Stimulated activated CD8-positive, alpha-beta memory T cell treated with anti-CD3 and anti-CD28 coated beads, Interleukin-7, amount 100 ng/mL, for 4 hours (primary cell): ENCODE measurements around the gene EIF3B.
A peak's percentile ranks its signal among the peaks of the same experiment; 100 is the strongest.
"Not testable (repeated sequence)": the region's sequence is repeated elsewhere in the genome, so short reads cannot be mapped to it uniquely, and the experiment has no call there.

ENCODE experiments used
- DNase-seq, 2 donors: peaks; one replicate each; pipeline ENCODE4 v3.0.0-alpha.2; 2020; ENCODE audit warnings: low read depth in 2 of 2

The EIF3B gene

DNA sequence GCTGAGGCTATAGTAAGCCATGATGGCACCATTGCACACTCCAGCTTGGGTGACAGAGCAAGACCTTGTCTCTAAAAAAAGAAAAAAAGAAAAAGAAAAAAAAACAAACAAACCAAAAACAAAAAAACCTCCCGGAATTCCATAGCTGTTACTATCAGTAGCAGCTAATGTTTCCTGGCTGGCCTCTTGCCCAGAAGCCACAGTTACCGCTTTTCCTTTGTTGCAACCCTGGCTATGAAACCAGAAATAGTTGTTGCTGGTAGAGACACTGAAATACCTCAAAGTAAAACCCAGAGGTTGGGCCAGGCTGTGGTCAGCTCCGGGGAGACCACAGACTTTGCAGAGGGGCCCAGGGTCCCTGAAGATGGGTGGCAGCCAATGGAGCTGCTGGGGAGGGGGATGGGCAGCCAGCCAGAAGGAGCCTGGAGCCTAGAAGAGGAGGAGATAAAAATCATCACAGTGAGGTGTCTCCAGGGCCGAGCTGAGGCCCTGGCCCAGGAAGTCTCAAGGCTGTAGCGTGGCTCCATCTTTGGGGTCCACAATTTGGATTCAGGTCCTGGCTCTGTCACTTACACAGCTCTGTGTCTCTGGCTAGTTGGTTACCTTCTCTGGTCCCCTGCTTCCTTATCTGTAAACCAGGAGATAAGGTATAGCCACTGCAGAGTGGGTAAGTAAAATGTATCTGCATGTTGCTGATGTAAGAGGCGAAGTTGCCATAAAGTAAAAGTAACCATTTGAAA, 45.4 kb downstream of the EIF3B start:
- no peak for DNase-seq

- no peak for DNase-seq
These were observed 48.0 kb downstream of the EIF3B start for GRCh38 chr7:2402687-2403013.

- DNase-seq: peak; percentile 86 to 94
These were observed 48.5 kb downstream of the EIF3B start, which contains the start of gene CHST12 for GRCh38 chr7:2403014-2403717. TSS of gene CHST12 (plus strand) at chr7:2403611. CDS start at chr7:2432640, 29,029 bp downstream.

DNA sequence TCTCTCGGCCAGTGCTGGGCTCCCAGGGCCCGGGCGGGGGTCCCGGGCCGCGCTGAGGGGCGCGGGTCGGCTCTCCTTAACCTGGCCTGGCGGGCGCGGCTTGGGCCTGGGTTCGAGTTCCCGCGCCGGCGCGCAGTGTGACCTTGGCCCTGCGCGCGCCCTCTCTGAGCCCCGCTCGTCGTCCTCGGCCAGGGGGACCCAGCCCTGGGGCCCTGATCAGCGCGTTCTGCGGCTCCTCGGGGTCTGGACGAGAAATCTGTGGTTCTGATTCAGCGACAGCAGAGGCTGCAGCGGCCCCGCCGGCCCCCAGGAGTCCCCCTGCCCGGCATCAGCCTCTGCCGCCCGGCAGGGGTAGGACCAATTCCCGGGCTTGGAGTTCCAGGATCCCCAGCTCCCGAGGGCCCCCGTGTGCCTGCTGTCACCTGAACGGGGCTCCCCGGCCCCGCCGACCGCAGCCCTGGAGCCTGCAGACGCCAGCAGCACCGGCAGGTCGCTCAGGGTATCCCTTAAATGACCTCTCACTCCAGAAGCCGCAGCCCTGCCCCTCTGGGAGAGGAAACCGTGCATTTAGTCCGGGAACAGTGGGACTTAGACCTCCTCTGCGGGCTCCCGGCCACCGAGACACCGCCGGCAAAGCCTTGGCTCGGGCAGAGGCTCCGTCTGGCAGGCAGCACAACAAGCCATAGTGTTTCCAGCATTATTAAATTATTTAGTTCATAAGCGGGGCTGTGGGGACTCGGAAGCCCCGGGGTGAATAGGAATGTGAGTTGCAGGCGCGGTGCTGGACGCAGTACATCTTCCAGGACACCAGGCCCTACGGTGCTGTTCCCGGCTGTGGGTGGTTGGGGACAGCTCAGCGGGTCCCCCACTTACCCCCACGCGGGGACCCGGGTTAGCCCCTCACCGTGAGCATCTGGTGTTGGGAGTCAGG, 49.4 kb downstream of the EIF3B start:
- no peak for DNase-seq

DNA sequence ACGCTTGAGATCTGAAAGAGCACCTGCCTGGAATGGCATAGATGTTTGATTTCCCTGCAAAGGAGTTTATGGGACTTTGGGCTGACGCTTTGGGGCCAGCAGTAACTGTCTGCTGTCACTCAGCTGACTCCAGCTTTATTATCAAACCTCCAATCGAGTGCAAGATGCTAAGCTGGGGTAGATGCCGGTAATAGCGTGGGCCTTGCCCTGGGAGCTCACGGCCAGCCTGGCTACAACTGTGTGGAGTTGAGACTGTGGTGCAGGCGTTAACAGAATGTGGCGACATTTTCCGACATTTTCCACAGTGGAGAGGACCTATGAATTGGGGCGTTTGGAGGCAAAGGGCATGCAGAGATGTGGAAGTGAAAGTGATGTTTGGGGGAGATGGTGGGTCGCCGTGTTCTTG, 50.1 kb downstream of the EIF3B start:
- no peak for DNase-seq

GRCh38 chr7:2405201-2405600, 50.6 kb downstream of the EIF3B start:
- no peak for DNase-seq

GRCh38 chr7:2405601-2406345, 51.1 kb downstream of the EIF3B start:
- DNase-seq: peak; percentile 41 to 42

DNA sequence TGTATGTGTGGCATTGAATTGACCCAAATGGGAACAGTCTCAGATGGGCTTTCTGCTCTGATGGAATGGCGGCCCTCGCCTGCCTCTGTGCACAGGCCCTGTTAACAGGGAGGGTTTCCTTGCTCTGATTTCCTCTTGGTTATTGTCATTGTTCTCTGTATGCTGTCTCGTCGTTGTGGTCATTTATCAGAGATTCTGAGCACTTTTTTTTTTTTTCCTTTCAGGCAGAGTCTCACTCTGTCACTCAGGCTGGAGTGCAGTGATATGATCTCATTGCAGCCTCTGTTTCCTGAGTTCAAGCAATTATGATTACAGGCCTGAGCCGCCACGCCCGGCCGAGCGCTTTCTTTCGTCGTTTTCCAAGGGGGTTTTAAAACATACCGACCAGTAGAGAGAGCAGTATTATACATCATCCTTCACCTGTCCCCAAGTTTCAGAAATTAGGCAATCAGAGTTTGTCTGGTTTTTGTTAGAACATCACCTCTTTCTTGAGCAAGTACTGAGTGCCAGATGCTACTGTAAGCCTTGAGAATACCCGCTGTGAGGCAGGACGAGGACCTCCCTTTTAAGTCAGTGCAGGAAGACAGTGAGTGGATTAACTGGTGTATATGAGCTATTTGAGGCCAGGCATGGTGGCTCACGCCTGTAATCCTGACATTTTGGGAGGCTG, 55.3 kb downstream of the EIF3B start:
- DNase-seq: no peak

GRCh38 chr7:2411049-2411448, 56.4 kb downstream of the EIF3B start:
- no peak for DNase-seq

DNA sequence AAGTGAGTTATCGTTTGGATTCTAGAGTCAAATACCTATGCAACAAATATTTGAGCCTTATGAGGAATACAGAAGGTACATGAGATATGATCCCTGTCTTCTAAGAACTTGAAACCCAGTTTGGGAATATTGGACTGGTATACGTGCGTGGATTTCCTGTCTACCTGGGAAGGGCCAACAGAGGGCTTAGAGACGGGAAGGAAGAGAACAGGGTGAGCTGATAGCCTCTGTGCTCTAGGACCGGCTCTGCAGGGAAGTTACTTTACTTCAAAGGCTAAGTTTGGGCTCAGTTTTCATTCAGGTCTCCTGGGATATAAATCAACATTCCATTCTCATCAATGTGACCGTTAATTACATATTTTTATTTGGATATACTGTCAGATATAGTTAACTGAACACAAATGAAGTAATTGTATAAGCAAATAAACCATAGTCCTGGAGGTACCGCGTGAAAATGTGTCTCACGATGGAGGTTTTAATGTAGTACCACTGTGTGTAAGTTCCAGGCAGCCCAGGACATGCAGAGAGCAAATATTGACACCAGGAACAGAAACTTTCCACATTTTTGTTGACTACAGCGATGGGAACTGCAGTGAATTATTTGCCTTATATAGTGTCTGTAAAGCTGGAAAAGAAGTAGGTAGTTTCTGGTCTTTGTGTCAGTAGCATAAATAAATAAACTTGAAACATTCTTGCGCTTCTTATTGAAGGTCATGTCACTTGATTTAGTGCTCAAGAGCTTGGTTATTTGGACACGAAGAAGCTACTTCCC, 57.4 kb downstream of the EIF3B start:
- no peak for DNase-seq

- no peak for DNase-seq
These were observed 58.1 kb downstream of the EIF3B start for GRCh38 chr7:2412587-2413201.

DNA sequence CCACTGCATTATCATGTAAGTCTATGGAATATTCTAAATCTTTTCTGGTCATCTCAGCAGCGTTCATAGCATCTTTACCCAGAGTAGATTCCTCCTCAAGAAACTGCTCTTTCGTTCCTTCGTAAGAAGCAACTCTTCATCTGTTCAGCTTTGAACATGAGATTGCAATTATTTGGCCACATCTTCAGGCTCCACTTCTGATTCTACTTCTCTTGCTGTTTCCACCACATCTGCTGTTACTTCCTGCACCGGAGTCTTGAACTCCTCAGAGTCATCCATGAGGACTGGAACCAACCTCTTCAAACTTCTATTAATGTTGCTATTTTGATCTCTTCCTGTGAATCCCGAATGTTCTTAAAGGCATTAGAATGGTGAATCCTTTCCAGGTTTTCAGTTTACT, 61.4 kb downstream of the EIF3B start:
- no peak for DNase-seq

GRCh38 chr7:2416650-2417049, 62.0 kb downstream of the EIF3B start:
- DNase-seq: no peak

DNA sequence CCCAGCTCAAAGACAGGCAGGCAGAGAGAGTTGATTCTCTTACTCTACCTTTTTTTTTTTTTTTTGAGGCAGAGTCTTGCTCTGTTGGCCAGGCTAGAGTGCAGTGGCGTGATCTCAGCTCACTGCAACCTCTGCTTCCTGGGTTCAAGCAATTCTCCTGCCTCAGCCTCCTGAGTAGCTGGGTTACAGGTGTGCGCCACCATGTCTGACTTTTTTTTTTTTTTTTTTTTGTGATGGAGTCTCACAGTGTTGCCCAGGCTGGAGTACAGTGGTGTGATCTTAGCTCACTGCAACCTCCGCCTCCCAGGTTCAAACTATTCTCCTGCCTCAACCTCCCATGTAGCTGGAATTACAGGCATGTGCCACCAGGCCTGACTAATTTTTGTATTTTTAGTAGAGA, 62.6 kb downstream of the EIF3B start:
- not testable (repeated sequence) for DNase-seq

DNA sequence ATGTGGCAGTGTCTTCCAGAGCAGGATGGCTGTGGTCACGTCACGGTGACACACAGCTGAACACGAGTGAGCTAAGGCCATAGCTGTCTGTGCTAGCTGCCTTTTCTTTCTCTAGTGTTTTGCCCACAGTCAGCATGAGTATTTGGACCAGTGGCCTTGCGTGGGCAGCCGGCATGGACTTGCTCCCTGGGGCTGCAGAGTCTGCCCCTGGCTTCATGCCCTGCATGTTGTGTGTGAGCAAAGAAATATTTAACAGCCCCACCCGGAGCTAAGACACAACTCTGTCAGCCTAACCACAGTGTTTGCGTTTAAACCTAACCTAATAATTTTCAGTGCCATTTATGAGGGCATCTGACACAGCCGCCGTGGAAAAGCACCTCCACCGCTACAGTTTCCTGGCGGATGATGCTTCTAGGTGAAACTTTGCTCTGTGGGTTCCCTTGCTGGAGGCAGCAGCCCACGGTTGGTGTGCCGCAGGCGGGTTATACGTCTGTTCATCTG, 63.4 kb downstream of the EIF3B start:
- peak; percentile 53 to 62 for DNase-seq

GRCh38 chr7:2420216-2420933, 65.7 kb downstream of the EIF3B start:
- no peak for DNase-seq

DNA sequence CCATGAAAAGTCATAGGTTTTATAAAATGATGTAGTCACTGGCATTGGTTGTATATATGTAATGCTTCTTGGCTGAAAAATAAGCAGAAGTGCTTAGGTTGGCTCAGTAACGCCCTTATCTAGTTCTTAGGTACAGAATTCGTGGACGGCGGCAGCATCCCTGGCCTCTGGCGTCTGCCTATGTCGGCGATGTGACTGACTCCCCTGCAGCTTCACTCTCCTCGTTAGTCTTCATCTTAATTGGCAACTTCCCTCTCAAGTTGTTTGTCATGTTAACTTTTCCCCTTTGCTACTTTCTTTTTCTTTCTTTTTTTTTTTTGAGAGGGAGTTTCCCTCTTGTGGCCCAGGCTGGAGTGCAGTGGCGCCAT, 67.3 kb downstream of the EIF3B start:
- no peak for DNase-seq

GRCh38 chr7:2425749-2426148, 71.1 kb downstream of the EIF3B start:
- DNase-seq: no peak
